ENCODE measurements around the gene NUAK1. TPM values are rescaled to one million over a fixed set of nuclear protein-coding genes. Genes with fewer than 3 reads are reported as not detected.
"Not testable (repeated sequence)": the region's sequence is repeated elsewhere in the genome, so short reads cannot be mapped to it uniquely, and the experiment has no call there.

NUAK1 gene
- total RNA-seq, 1 donor from 2014 or later = 31.5 TPM

- no peak for DNase-seq
Measured at GRCh38 chr12:106033161-106033675, 105.5 kb downstream of the NUAK1 start.

- no peak for DNase-seq
Measured at GRCh38 chr12:106032623-106032925, 106.2 kb downstream of the NUAK1 start.

- DNase-seq = no peak
Measured at GRCh38 chr12:106031761-106032622, 106.8 kb downstream of the NUAK1 start.

GRCh38 chr12:106030210-106031071 is 108.3 kb downstream of the NUAK1 start:
- DNase-seq = no peak

- DNase-seq = no peak
Measured at GRCh38 chr12:106029532-106029931, 109.2 kb downstream of the NUAK1 start.

GRCh38 chr12:106027911-106028310 is 110.8 kb downstream of the NUAK1 start:
- no peak for DNase-seq

GRCh38 chr12:106027286-106027685 is 111.5 kb downstream of the NUAK1 start:
- DNase-seq = no peak

- DNase-seq = no peak
Measured at GRCh38 chr12:106025129-106025528, 113.6 kb downstream of the NUAK1 start.

- DNase-seq = no peak
Measured at GRCh38 chr12:106023039-106023438, 115.7 kb downstream of the NUAK1 start.

GRCh38 chr12:106022568-106023012 is 116.2 kb downstream of the NUAK1 start:
- DNase-seq = no peak

GRCh38 chr12:106021516-106021915 is 117.2 kb downstream of the NUAK1 start:
- no peak for DNase-seq

- no peak for DNase-seq
Measured at GRCh38 chr12:106020736-106021135, 118.0 kb downstream of the NUAK1 start.

- DNase-seq = no peak
Measured at GRCh38 chr12:106019144-106019543, 119.6 kb downstream of the NUAK1 start.

- no peak for DNase-seq
Measured at GRCh38 chr12:106018286-106018685, 120.5 kb downstream of the NUAK1 start.

- DNase-seq = not testable (repeated sequence)
Measured at GRCh38 chr12:106016601-106017278, 122.0 kb downstream of the NUAK1 start.

- no peak for DNase-seq
Measured at GRCh38 chr12:106015646-106016045, 123.1 kb downstream of the NUAK1 start.

- DNase-seq = no peak
Measured at GRCh38 chr12:106013941-106014340, 124.8 kb downstream of the NUAK1 start.

Other genes with a start within 250 kb of the NUAK1 start
- gene CKAP4, start 109.1 kb upstream of the NUAK1 start, total RNA-seq = 72.4 TPM
- gene TCP11L2, start 163.8 kb upstream of the NUAK1 start, total RNA-seq = 89.7 TPM
- gene POLR3B, start 218.8 kb upstream of the NUAK1 start, total RNA-seq = 24.1 TPM

All from tongue (tissue), 2 donors.